ENCODE measurements around the gene ADNP.
A peak's percentile ranks its signal among the peaks of the same experiment; 100 is the strongest.
"Not testable (repeated sequence)": the region's sequence is repeated elsewhere in the genome, so short reads cannot be mapped to it uniquely, and the experiment has no call there.

Gene ADNP

GRCh38 chr20:50901301-50901700 is 29.9 kb downstream of the ADNP start:
- Mint-ChIP-seq H3K4me1 (peaks cover 18 to 41% of the 10 kb centered on the region in 2 donors), H3K9me3 (no peaks in the 10 kb centered on the region), H3K36me3 (peaks cover 16 to 26% of the 10 kb centered on the region in 2 donors), H3K27ac (no peak overlapping the region), H3K4me3 (no peak overlapping the region), H3K27me3 (no peaks in the 10 kb centered on the region)
- DNase-seq (no peak), ATAC-seq (replicated peaks) (no peak)

GRCh38 chr20:50900261-50900660 is 31.0 kb downstream of the ADNP start:
- DNase-seq: no peak

DNA sequence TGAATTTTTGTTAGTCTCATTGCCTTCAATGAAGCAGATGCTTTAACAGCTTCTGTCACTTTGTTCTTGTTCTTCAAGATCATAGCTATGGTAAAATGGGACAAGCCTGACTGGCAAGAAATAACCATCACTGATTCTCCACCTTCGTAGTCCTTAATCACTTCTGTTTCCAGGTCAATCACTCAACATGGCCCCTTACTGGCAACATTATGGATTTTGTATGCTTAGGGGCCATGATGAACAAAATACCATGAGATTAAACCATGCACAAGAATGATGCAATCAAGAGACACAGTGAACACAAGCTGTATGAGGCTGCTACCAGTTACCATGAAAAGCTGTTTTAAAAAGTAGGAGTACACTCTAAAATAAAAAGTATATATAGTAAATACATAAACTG is 32.8 kb downstream of the ADNP start:
- peaks cover 18 to 34% of the 10 kb centered on the region in 2 donors for H3K36me3 Mint-ChIP-seq
- no peak for ATAC-seq (replicated peaks)
- H3K27ac Mint-ChIP-seq: no peak overlapping the region
- H3K9me3 Mint-ChIP-seq: no peaks in the 10 kb centered on the region
- H3K4me3 Mint-ChIP-seq: no peak overlapping the region
- DNase-seq: no peak
- H3K27me3 Mint-ChIP-seq: no peaks in the 10 kb centered on the region
- peaks cover 9 to 23% of the 10 kb centered on the region in 2 donors for H3K4me1 Mint-ChIP-seq

More at GRCh38 chr20:50900261-50900660, 31.0 kb downstream of the ADNP start:
- H3K27ac Mint-ChIP-seq: no peak overlapping the region
- H3K9me3 Mint-ChIP-seq: no peaks in the 10 kb centered on the region
- ATAC-seq (replicated peaks): no peak
- H3K36me3 Mint-ChIP-seq: peaks cover 16 to 26% of the 10 kb centered on the region in 2 donors
- no peak overlapping the region for H3K4me3 Mint-ChIP-seq
- H3K4me1 Mint-ChIP-seq: peaks cover 18 to 35% of the 10 kb centered on the region in 2 donors
- no peaks in the 10 kb centered on the region for H3K27me3 Mint-ChIP-seq

- ATAC-seq (replicated peaks) (no peak), DNase-seq (no peak)
- Mint-ChIP-seq H3K27ac (no peak overlapping the region), H3K27me3 (no peaks in the 10 kb centered on the region), H3K36me3 (peaks cover 37 to 51% of the 10 kb centered on the region in 2 donors), H3K4me3 (no peak overlapping the region), H3K9me3 (no peaks in the 10 kb centered on the region), H3K4me1 (peaks cover 7 to 13% of the 10 kb centered on the region in 2 donors)
These were observed 36.0 kb downstream of the ADNP start for GRCh38 chr20:50895111-50895830.

DNA sequence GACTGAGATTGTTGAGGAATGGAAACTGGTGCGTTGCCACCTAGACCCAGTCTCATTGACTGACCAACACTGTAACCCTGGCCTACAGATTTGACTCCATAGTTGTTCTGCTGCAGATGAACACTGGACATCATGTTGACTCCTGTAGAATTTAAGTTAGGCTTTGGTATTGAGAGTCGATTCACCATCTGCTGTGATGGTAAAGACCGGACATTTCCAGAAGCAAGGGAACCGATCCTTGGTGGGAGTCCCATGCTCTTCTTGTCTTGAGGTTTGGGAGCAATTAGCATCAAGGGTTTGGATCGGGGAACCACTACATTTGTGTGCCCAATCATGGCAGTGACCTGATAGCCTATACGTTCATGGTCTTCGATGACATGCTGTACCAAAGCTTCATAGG is 37.6 kb downstream of the ADNP start:
- DNase-seq (no peak), ATAC-seq (replicated peaks) (no peak)
- Mint-ChIP-seq H3K4me3 (no peak overlapping the region), H3K9me3 (no peaks in the 10 kb centered on the region), H3K4me1 (peaks cover 7 to 13% of the 10 kb centered on the region in 2 donors), H3K27me3 (no peaks in the 10 kb centered on the region), H3K36me3 (peaks cover 37 to 61% of the 10 kb centered on the region in 2 donors), H3K27ac (peak overlapping the region; percentile 86)

GRCh38 chr20:50892394-50892793 is 38.8 kb downstream of the ADNP start:
- H3K4me3 Mint-ChIP-seq: no peak overlapping the region
- peak overlapping the region; percentile 79 for H3K27ac Mint-ChIP-seq
- H3K36me3 Mint-ChIP-seq: peaks cover 33 to 61% of the 10 kb centered on the region in 2 donors

GRCh38 chr20:50891138-50891537 is 40.1 kb downstream of the ADNP start:
- Mint-ChIP-seq H3K4me3 (no peak overlapping the region), H3K9me3 (no peaks in the 10 kb centered on the region), H3K36me3 (peaks cover 33 to 58% of the 10 kb centered on the region in 2 donors), H3K27me3 (no peaks in the 10 kb centered on the region), H3K27ac (peak overlapping the region; percentile 81), H3K4me1 (peaks cover 8 to 13% of the 10 kb centered on the region in 2 donors)
- DNase-seq (no peak), ATAC-seq (replicated peaks) (no peak)

More at GRCh38 chr20:50892394-50892793, 38.8 kb downstream of the ADNP start:
- DNase-seq: no peak
- Mint-ChIP-seq H3K9me3 (no peaks in the 10 kb centered on the region), H3K4me1 (peaks cover 7 to 14% of the 10 kb centered on the region in 2 donors), H3K27me3 (no peaks in the 10 kb centered on the region)
- peak in 1 of 2 donors; percentile 34 for ATAC-seq (replicated peaks)

GRCh38 chr20:50887576-50887975 is 43.7 kb downstream of the ADNP start:
- Mint-ChIP-seq H3K36me3 (peaks cover 24 to 56% of the 10 kb centered on the region in 2 donors), H3K9me3 (no peaks in the 10 kb centered on the region), H3K27ac (no peak overlapping the region), H3K4me3 (no peak overlapping the region), H3K4me1 (peaks cover 5 to 8% of the 10 kb centered on the region in 2 donors), H3K27me3 (no peaks in the 10 kb centered on the region)
- no peak for ATAC-seq (replicated peaks)
- DNase-seq: no peak

GRCh38 chr20:50886184-50886790 is 45.0 kb downstream of the ADNP start:
- H3K27ac Mint-ChIP-seq: no peak overlapping the region
- H3K27me3 Mint-ChIP-seq: no peaks in the 10 kb centered on the region
- no peak for DNase-seq
- ATAC-seq (replicated peaks): no peak
- H3K4me1 Mint-ChIP-seq: peaks cover 3 to 5% of the 10 kb centered on the region in 2 donors
- H3K4me3 Mint-ChIP-seq: no peak overlapping the region
- peaks cover 12 to 48% of the 10 kb centered on the region in 2 donors for H3K36me3 Mint-ChIP-seq
- H3K9me3 Mint-ChIP-seq: no peaks in the 10 kb centered on the region

- DNase-seq (no peak), ATAC-seq (replicated peaks) (no peak)
- H3K4me1 Mint-ChIP-seq: peaks cover 3 to 5% of the 10 kb centered on the region in 2 donors
- H3K9me3 Mint-ChIP-seq: no peaks in the 10 kb centered on the region
- peak overlapping the region; percentile 25 for H3K27ac Mint-ChIP-seq
- H3K27me3 Mint-ChIP-seq: no peaks in the 10 kb centered on the region
- H3K36me3 Mint-ChIP-seq: peaks cover 11 to 43% of the 10 kb centered on the region in 2 donors
- H3K4me3 Mint-ChIP-seq: no peak overlapping the region
These were observed 45.5 kb downstream of the ADNP start for GRCh38 chr20:50885781-50886180.

DNA sequence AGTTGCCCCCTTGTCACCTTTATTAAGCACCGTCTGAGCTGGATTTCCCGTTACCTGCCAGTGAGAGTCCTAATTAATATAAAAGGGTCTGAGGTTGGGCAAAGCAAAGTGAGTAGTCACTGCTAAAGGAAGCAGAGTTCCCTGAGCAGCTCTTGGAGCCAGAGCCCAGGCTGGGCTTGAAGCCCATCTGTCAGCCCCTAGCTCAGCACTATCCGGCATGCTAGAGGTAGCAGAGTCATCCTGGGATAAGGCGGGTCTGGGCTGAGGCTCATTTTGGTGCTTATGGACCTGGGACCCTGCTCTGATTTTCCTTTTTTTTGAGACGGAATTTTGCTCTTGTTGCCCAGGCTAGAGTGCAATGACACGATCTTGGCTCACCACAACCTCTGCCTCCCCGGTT is 46.2 kb downstream of the ADNP start:
- Mint-ChIP-seq H3K27me3 (no peaks in the 10 kb centered on the region), H3K4me3 (no peak overlapping the region), H3K36me3 (peaks cover 8 to 43% of the 10 kb centered on the region in 2 donors), H3K9me3 (no peaks in the 10 kb centered on the region), H3K4me1 (peaks cover 1 to 5% of the 10 kb centered on the region in 2 donors), H3K27ac (peak overlapping the region; percentile 81)
- ATAC-seq (replicated peaks) (no peak), DNase-seq (no peak)

DNA sequence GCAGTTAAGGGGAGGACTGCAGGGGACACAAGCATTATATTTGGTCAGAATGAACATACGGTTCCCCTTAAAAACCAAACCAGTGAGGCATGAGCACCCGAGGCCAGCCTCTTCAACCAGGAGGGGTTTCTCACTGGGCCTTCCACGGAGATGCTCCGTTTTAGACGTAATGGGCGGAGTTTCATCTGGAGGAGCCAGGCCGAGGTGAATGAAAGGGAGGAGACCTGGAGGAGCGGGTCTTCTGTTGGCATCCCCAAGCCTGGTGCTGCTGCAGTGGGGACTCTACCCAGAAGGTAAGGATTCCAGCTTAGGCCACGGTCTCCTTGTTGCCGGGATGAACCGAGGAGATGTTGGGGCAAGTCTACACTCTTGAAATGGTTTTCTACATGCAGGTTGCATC is 47.4 kb downstream of the ADNP start:
- peaks cover 10 to 40% of the 10 kb centered on the region in 2 donors for H3K36me3 Mint-ChIP-seq
- no peak overlapping the region for H3K4me3 Mint-ChIP-seq
- H3K27me3 Mint-ChIP-seq: no peaks in the 10 kb centered on the region
- peak overlapping the region; percentile 80 for H3K27ac Mint-ChIP-seq
- no peak for ATAC-seq (replicated peaks)
- no peaks in the 10 kb centered on the region for H3K9me3 Mint-ChIP-seq
- no peak for DNase-seq
- H3K4me1 Mint-ChIP-seq: peaks cover 4 to 5% of the 10 kb centered on the region in 2 donors

DNA sequence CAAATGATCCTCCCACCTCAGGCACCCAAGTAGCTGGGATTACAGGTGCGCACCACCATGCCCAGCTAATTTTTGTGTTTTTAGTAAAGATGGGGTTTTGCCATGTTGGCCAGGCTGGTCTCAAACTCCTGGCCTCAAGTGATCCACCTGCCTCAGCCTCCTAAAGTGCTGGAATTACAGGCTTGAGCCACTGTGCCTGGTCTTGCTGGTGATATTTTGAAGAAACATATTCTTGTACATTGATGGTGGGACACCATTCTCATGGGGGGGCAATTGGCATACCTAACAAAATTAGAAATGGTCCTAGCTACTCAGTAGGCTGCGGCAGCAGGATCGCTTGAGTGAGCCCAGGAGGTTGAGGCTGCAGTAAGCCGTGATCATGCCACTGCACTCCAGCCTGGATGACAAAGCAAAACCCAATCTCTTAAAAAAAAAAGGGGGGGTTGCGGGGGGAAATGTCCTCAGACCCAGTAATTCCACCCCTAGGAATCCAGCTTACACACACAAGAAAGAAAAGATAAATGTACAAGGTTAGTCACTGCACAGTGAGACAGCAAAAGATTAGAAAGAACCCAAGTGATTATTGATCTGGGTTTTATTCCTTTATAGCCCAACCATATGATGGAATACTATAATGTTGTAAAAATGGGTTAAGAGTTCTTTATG is 49.3 kb downstream of the ADNP start:
- not testable (repeated sequence) for H3K4me1 Mint-ChIP-seq; DNase-seq; H3K27me3 Mint-ChIP-seq; H3K4me3 Mint-ChIP-seq; ATAC-seq (replicated peaks); H3K27ac Mint-ChIP-seq; H3K9me3 Mint-ChIP-seq
- peaks cover 10 to 36% of the 10 kb centered on the region in 2 donors for H3K36me3 Mint-ChIP-seq

DNA sequence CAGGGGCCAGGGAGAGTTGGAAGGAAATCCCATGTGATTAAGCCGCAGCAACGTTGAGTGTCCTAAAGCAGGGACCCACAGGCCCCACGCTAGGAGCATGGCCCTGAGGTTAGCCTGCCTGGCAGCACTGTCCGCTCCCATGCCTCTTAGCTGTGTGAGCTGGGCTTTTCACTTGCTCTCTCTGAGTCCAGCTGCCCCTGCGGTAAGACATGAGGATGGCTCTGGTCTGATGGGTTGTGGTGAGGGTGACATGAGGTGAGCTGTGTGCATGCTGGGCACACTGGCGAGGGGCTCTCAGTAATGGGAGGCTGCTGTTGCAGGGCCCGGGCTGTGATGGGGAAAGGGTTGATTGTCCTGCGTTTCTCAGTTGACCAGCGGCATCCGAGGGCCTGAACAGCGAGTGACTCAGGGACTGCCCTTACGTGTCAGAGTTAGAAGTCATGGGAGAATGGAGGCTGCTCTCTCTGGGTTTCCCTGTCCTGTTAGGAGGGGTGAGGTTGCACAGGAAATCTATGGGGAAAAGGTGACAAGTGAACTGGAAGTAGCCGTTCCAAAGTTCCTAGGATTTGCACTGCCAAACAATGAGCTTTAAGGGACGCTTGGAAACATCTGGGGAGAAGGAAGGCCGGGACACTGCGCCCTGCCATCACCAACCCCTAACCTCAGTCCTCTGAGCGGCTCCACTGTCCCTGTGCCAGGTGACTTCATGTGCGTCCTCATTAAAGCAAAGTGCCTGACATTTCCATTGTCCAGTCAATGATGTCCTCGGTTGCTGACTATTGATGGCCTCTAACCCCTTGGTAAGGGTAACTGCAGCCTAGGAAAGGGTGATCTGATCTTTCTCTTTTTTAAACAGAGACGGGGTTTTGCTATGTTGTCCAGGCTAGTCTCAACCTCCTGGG is 51.3 kb downstream of the ADNP start:
- peaks cover 0 to 3% of the 10 kb centered on the region in 2 donors for H3K4me1 Mint-ChIP-seq
- no peak for DNase-seq
- no peak overlapping the region for H3K4me3 Mint-ChIP-seq
- ATAC-seq (replicated peaks): no peak
- peak overlapping the region; percentile 63 for H3K27ac Mint-ChIP-seq
- H3K9me3 Mint-ChIP-seq: no peaks in the 10 kb centered on the region
- peaks cover 14 to 42% of the 10 kb centered on the region in 2 donors for H3K36me3 Mint-ChIP-seq
- H3K27me3 Mint-ChIP-seq: no peaks in the 10 kb centered on the region
